ENCODE data around the gene TSTD1. TPM values are rescaled to one million over a fixed set of nuclear protein-coding genes. Genes with fewer than 3 reads are reported as not detected.
A peak's percentile ranks its signal among the peaks of the same experiment; 100 is the strongest.

The TSTD1 gene
- total RNA-seq, 1 donor, result 18.6 TPM

DNA sequence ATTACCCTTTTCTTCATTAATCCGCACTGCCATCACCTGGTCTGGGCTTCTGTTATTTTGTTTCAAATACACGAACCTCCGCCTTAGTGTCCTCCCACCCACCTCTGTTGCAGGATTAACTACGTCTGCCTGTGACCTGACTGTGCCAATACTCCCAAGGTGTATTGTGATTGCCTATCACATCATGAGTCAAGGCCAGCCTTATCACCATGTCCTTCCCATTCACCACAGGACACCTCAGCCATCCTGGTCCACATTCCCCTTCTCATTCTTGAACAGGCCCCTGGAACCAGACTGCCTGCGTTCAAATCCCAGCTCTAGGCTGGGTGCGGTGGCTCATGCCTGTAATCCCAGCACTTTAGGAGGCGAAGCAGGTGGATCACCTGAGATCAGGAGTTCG is 32.2 kb downstream of the TSTD1 start:
- TF ChIP-seq, protein P1, sequence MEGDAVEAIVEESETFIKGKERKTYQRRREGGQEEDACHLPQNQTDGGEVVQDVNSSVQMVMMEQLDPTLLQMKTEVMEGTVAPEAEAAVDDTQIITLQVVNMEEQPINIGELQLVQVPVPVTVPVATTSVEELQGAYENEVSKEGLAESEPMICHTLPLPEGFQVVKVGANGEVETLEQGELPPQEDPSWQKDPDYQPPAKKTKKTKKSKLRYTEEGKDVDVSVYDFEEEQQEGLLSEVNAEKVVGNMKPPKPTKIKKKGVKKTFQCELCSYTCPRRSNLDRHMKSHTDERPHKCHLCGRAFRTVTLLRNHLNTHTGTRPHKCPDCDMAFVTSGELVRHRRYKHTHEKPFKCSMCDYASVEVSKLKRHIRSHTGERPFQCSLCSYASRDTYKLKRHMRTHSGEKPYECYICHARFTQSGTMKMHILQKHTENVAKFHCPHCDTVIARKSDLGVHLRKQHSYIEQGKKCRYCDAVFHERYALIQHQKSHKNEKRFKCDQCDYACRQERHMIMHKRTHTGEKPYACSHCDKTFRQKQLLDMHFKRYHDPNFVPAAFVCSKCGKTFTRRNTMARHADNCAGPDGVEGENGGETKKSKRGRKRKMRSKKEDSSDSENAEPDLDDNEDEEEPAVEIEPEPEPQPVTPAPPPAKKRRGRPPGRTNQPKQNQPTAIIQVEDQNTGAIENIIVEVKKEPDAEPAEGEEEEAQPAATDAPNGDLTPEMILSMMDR (IDR thresholded peaks at IDR 0.05; ENCODE audit: insufficient read depth, low read depth, low read length), result no peak
- DNase-seq (ENCODE audit: low read depth), result no peak
- no peak overlapping the region for H3K4me3 ChIP-seq (ENCODE audit: low read depth, low read length)

DNA sequence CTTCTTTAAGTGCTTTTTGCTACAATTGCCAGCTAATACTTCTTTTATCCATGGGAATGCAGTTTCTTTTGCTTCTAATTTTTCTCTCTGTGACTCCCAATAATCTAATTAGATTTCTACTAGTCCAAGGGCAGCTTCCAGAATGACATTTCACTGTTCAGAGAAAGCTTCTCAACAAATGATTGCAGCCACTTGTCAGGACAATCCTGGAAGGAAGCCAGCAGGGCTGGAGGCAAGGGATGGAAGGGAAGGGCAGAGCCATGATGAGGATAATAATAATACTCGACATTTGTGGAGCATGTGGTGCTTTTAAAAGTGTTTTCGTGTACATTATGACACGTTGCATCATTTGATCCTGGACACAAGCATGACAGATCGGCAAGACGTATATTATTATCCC is 37.2 kb downstream of the TSTD1 start:
- TF ChIP-seq, protein P1 (IDR thresholded peaks at IDR 0.05; ENCODE audit: insufficient read depth, low read depth, low read length), result no peak
- no peak overlapping the region for H3K4me3 ChIP-seq (ENCODE audit: low read depth, low read length)
- peak; percentile 10 for DNase-seq (ENCODE audit: low read depth)

DNA sequence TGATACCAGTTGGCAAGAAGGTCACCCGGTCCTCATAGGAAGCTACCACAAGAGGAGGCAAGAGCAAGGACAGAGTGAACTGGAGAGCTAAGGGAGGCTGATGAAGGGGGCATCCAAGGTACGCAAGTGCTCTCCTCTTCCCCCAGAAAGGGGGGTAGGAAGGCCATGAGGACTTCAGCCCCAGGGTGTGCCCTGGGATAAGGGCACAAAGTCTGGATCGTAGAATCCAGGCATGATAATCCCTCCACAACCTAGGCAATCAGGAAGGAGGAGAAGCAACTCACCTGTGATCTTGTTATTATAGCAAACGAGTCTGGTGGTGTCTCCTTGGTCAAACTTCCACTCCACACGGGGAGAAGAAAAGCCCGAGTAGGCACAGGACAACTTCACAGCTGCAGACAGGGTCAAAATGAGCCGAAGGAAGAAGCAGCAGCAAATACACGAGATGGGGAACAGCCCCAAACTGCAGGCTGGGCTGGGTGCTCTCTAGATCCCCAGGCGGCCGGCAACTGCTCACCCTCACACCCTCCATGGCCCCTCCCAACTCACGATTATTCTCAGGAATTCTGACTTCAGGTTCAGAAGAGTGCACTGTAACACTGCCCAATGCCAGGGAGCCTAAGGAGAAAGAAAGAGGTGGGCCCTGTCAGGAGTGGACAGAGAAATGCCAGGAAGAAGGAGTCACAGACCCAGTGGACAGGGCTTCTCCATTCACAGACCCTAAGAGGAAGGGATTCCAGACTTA is 37.9 kb downstream of the TSTD1 start:
- no peak overlapping the region for H3K4me3 ChIP-seq (ENCODE audit: low read depth, low read length)
- DNase-seq (ENCODE audit: low read depth), result no peak
- TF ChIP-seq, protein P1 (IDR thresholded peaks at IDR 0.05; ENCODE audit: insufficient read depth, low read depth, low read length), result no peak

DNA sequence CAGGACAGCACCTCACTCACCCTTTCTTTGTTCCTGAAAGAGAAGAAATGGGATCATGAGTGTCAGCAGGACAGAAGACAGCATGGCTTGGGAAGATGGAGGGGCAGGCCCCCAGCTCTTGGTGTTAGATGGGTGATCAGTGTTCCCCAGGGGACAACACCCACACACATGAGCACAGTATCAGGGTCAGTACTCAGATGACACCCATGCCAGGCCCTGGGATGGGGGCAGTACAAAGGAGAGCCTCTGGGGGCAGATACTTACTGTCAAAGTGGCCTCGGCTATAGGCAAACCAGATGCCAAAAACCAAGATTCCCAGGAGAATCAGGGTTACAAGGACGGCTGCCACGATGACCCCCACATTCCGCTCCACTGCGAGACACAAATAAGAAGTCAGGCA is 39.4 kb downstream of the TSTD1 start:
- TF ChIP-seq, protein P1 (IDR thresholded peaks at IDR 0.05; ENCODE audit: insufficient read depth, low read depth, low read length), result no peak
- no peak overlapping the region for H3K4me3 ChIP-seq (ENCODE audit: low read depth, low read length)
- no peak for DNase-seq (ENCODE audit: low read depth)

DNA sequence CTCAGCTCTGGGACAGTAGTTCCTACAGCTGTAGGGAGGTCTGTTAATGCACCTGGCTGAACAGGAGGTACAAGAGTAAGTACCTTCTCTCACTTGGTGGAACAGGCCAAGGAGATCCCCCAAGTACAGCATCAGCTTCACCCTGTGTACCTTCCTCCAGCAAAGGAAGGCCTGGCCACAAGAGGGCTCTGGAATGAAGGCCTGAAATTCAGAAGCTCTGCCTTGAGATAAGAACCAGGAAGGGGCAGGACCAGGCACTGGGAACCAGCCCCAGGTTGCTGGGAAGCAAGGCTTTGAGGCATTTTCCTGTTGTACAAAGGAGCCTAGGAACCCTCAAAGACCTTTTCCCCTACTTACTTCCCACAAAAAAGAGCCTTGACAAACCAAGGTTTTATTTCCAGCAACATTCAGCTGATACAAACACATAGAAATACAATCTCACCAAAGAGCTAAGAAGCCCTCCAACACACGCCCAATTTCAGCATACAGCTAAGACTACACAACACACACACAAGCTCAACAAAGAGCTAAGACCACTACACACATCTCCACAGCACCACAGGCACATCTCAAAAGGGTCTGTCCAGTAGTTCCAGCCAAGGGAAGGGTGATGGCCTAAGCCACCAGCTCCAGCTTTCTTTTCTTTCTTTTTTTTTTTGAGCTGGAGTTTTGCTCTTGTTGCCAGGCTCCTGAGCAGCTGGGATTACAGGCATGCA is 41.3 kb downstream of the TSTD1 start:
- TF ChIP-seq, protein P1 (IDR thresholded peaks at IDR 0.05; ENCODE audit: insufficient read depth, low read depth, low read length), result peak; percentile 93
- peak; percentile 82 for DNase-seq (ENCODE audit: low read depth)

DNA sequence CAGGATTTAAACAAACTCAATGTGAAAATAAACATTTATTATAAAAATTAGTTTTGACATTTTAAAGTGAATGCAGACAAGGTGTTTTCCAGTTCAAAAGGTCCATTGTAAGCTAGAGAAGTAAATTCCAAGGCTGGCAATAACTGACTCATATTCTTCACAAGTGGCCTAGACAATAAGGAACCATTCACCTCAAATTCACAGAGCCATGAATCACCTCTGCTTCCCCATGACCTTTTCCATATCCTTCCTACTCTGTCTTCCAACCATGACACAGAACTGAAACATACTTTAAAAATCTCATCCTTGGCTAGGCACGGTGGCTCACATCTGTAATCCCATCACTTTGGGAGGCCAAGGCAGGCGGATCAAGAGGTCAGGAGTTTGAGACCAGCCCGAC is 42.6 kb downstream of the TSTD1 start:
- H3K4me3 ChIP-seq (ENCODE audit: low read depth, low read length), result no peak overlapping the region
- TF ChIP-seq, protein P1 (IDR thresholded peaks at IDR 0.05; ENCODE audit: insufficient read depth, low read depth, low read length), result no peak
- DNase-seq (ENCODE audit: low read depth), result no peak

More for the DNA sequence above, 41.3 kb downstream of the TSTD1 start:
- H3K4me3 ChIP-seq (ENCODE audit: low read depth, low read length), result no peak overlapping the region

Measured in fibroblast of villous mesenchyme (primary cell).